Endodermal cell (in vitro differentiated cells): Measurements from ENCODE around the gene KCNH4. TPM values are rescaled to one million over a fixed set of nuclear protein-coding genes. Genes with fewer than 3 reads are reported as not detected.

Experiments used
- DNase-seq: peaks from one replicate; pipeline ENCODE4 v3.0.0-alpha.2; 2017
- H3K27ac ChIP-seq: 2 replicates; pipeline ENCODE4 v1.5.1; 2013; ENCODE audit warnings: mild to moderate bottlenecking, low read depth, low read length, moderate library complexity
- H3K27me3 ChIP-seq: 2 replicates; pipeline ENCODE4 v1.6.1; 2013; ENCODE audit warnings: mild to moderate bottlenecking, low read length, moderate library complexity; ENCODE audit not compliant: insufficient read depth, control insufficient read depth, poor library complexity, severe bottlenecking
- H3K36me3 ChIP-seq: 2 replicates; pipeline ENCODE4 v1.7.0; 2013; ENCODE audit warnings: mild to moderate bottlenecking, low read length, moderate library complexity; ENCODE audit not compliant: control insufficient read depth, insufficient read depth
- H3K4me1 ChIP-seq: one replicate; pipeline ENCODE4 v1.7.0; 2013; ENCODE audit warnings: low read length; ENCODE audit not compliant: control insufficient read depth, insufficient read depth
- H3K4me3 ChIP-seq: 2 replicates; pipeline ENCODE4 v1.5.1; 2013; ENCODE audit warnings: mild to moderate bottlenecking, low read length, moderate library complexity
- H3K9ac ChIP-seq: 2 replicates; pipeline ENCODE4 v1.6.1; 2013; ENCODE audit warnings: mild to moderate bottlenecking, low read length, moderate library complexity; ENCODE audit not compliant: poor library complexity, severe bottlenecking; ENCODE audit errors: extremely low read depth
- H3K9me3 ChIP-seq: 2 replicates; pipeline ENCODE4 v1.6.1; 2013; ENCODE audit warnings: mild to moderate bottlenecking, low read length, moderate library complexity; ENCODE audit not compliant: control insufficient read depth
- H3K27ac Mint-ChIP-seq: 2 replicates; pipeline ENCODE4 v1.8.0; 2020; ENCODE audit warnings: mixed read lengths
- H3K27me3 Mint-ChIP-seq: 2 replicates; pipeline ENCODE4 v1.8.0; 2021; ENCODE audit warnings: mild to moderate bottlenecking, mixed read lengths; ENCODE audit not compliant: insufficient read depth
- H3K36me3 Mint-ChIP-seq: 2 replicates; pipeline ENCODE4 v1.8.0; 2020; ENCODE audit warnings: low read depth, mixed read lengths
- H3K4me1 Mint-ChIP-seq: 2 replicates; pipeline ENCODE4 v1.8.0; 2020; ENCODE audit warnings: mixed read lengths
- H3K4me3 Mint-ChIP-seq: 2 replicates; pipeline ENCODE4 v1.8.0; 2020; ENCODE audit warnings: mild to moderate bottlenecking, moderate library complexity, mixed read lengths
- H3K9me3 Mint-ChIP-seq: 2 replicates; pipeline ENCODE4 v1.8.0; 2020; ENCODE audit warnings: mild to moderate bottlenecking, mixed read lengths
- WGBS, 2 experiments: methylation state at CpG; one replicate each; pipeline versions ENCODE4 v1.1.5 to v1.1.7; 2013; ENCODE audit warnings: missing lambda C conversion rate in 2 of 2, mixed read lengths in 1 of 2; ENCODE audit not compliant: insufficient coverage in 1 of 2, insufficient read length in 1 of 2; 5-methylcytosine and 5-hydroxymethylcytosine counted together
- total RNA-seq, 2 donors: library from RNA; stranded (reverse); fragmentation: NEBNext Ultra II Directional in 1 of 2; extraction: Animal tissue kit (Norgen Biotek cat#: 25700) in 1 of 2; gene quantifications; 2 replicates in 1 of 2; 3 replicates in 1 of 2; pipeline ENCODE4 v1.2.1, GENCODE V29; 2021
- TF ChIP-seq, protein P1 (sequence below): fragments of 200-600 bp; sonication (generic); conservative IDR thresholded peaks from 2 replicates; pipeline ENCODE4 v1.5.0; 2021; ENCODE audit warnings: antibody characterized with exemption, mild to moderate bottlenecking

KCNH4 gene
- total RNA-seq, 2 donors from 2014 or later = not detected

DNA sequence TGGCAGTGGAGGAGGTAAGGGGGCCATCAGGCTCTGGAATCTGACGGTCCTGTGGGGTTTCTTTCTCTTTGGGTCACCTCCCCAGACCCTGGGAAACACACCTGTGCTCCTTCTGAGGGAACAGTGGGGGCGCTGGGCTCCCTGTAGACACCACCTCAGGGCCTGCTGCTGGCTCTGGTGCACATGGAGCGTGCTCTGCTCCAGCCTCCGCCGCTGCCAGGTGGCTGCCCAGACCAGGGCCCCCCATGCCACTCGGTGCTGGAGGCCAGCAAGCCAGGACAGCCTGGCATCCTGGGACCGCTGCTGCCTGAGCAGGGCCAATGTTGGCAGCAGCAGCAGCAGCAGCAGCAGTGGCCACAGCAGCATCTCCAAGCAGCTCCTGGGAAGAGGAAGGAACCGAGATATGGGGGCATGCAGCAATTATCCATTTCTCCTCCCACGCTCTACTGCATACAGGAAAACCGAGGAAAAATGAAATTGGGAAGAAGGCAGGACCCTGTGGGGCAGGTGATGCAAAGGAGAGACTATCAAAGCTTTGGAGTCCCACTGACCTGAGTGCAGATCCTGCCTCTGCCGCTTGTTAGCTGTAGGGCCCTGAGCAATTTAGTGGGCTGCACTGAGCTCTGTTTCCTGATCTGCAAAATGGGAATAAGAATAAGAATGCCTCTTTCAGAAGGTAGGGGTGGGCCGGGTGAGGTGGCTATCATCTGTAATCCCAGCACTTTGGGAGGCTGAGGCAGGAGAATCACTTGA is 12.4 kb upstream of the KCNH4 start:
- H3K4me1 Mint-ChIP-seq = peaks cover 4% of the 10 kb centered on the region
- Histone ChIP-seq H3K9me3 (no peaks in the 10 kb centered on the region), H3K4me1 (no peaks in the 10 kb centered on the region), H3K27ac (no peak overlapping the region), H3K27me3 (no peaks in the 10 kb centered on the region), H3K9ac (no peak overlapping the region), H3K36me3 (no peaks in the 10 kb centered on the region), H3K4me3 (no peak overlapping the region)
- WGBS, 2 experiments = 89 to 91% methylated on average over 7 to 12 of the region's 12 CpGs
- no peaks in the 10 kb centered on the region for H3K27me3 Mint-ChIP-seq
- H3K27ac Mint-ChIP-seq = no peak overlapping the region
- TF ChIP-seq, protein P1, sequence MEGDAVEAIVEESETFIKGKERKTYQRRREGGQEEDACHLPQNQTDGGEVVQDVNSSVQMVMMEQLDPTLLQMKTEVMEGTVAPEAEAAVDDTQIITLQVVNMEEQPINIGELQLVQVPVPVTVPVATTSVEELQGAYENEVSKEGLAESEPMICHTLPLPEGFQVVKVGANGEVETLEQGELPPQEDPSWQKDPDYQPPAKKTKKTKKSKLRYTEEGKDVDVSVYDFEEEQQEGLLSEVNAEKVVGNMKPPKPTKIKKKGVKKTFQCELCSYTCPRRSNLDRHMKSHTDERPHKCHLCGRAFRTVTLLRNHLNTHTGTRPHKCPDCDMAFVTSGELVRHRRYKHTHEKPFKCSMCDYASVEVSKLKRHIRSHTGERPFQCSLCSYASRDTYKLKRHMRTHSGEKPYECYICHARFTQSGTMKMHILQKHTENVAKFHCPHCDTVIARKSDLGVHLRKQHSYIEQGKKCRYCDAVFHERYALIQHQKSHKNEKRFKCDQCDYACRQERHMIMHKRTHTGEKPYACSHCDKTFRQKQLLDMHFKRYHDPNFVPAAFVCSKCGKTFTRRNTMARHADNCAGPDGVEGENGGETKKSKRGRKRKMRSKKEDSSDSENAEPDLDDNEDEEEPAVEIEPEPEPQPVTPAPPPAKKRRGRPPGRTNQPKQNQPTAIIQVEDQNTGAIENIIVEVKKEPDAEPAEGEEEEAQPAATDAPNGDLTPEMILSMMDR = no peak
- no peak for DNase-seq
- no peaks in the 10 kb centered on the region for H3K36me3 Mint-ChIP-seq
- no peaks in the 10 kb centered on the region for H3K9me3 Mint-ChIP-seq
- H3K4me3 Mint-ChIP-seq = peak overlapping the region; percentile 48

DNA sequence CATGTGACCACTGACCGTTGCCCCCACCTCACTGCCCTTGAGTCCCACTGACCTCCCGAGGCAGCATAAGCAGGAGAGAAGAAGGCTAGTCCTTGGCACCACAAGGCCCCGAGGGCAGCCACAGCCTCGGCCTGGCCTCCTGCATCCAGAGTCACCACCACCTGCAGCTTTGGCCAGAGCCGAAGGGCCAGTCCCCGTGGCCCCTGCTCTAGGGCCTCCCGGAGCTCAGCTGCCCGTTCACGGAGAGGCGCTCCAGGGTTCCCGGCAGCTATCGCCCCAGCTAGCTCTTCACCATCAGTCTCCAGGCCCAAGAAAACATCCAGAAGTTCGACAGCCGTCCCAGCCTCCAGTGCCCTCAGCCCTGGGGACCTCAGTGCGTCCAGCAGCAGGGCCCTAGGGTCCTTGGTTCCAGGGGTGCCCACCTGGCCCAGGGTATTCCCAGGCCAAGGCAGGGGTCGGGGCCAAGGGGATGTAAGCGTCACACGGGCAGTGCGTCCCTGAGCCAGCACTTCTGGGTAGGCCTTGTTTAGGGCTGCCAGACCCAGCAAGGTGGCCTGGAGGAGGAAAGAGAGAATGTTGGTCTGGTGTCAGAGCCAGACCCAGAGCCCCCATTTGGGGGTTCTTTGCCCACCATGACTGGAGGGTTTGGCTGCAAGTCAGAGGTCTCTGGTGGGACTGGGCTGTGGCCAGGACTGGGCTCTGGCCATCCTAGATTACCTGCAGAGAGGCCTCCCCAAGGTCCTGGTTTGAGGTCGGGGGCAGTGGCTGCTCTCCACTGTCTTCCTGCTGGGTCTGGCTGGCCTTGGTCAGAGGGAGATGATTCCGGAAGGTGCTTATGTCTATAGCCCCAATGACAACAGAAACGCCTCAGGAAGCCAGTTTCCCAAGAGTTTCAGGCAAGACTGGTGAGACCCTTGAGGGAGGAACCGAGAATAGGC is 11.5 kb upstream of the KCNH4 start:
- Mint-ChIP-seq H3K36me3 (no peaks in the 10 kb centered on the region), H3K27me3 (no peaks in the 10 kb centered on the region), H3K4me3 (no peak overlapping the region), H3K27ac (no peak overlapping the region), H3K4me1 (peaks cover 4% of the 10 kb centered on the region), H3K9me3 (no peaks in the 10 kb centered on the region)
- H3K27ac ChIP-seq = no peak overlapping the region
- TF ChIP-seq, protein P1 = no peak
- DNase-seq = no peak
- no peak overlapping the region for H3K9ac ChIP-seq
- H3K9me3 ChIP-seq = no peaks in the 10 kb centered on the region
- no peaks in the 10 kb centered on the region for H3K36me3 ChIP-seq
- H3K4me1 ChIP-seq = no peaks in the 10 kb centered on the region
- H3K4me3 ChIP-seq = no peak overlapping the region
- WGBS, 2 experiments = 92 to 97% methylated on average over 13 to 23 of the region's 23 CpGs
- H3K27me3 ChIP-seq = no peaks in the 10 kb centered on the region

DNA sequence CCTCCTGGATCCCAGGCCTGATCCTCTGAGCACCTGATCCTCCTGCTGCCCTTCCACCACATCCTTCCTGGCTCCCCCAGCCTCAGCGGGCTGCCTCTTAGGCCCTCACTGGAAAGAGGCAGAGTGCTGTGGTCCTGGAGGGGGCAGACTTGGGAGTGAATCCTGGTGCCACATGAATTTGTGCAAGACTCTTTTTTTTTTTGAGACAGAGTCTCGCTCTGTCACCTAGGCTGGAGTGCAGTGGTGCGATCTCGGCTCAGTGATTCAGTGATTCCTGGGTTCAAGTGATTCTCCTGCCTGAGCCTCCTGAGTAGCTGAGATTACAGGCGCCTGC is 10.3 kb upstream of the KCNH4 start:
- no peak overlapping the region for H3K4me3 Mint-ChIP-seq
- Histone ChIP-seq H3K9ac (no peak overlapping the region), H3K4me1 (no peaks in the 10 kb centered on the region), H3K27me3 (no peaks in the 10 kb centered on the region), H3K4me3 (no peak overlapping the region), H3K9me3 (no peaks in the 10 kb centered on the region), H3K27ac (no peak overlapping the region), H3K36me3 (no peaks in the 10 kb centered on the region)
- peaks cover 2% of the 10 kb centered on the region for H3K27me3 Mint-ChIP-seq
- H3K36me3 Mint-ChIP-seq = no peaks in the 10 kb centered on the region
- TF ChIP-seq, protein P1 = no peak
- no peak for DNase-seq
- peaks cover 4% of the 10 kb centered on the region for H3K4me1 Mint-ChIP-seq
- H3K9me3 Mint-ChIP-seq = no peaks in the 10 kb centered on the region
- 92 to 100% methylated on average over 4 to 5 of the region's 5 CpGs for WGBS, 2 experiments
- no peak overlapping the region for H3K27ac Mint-ChIP-seq
